T-cell (primary cell): ENCODE data around the gene FABP7. TPM values are rescaled to one million over a fixed set of nuclear protein-coding genes. Genes with fewer than 3 reads are reported as not detected.

Experiments used
- ATAC-seq, 4 experiments: fragments of 200-7000 bp in 3 of 4; fragments of 150-1000 bp in 1 of 4; cut with Tn5 transposase; replicated peaks in 1 of 4; 1 replicate in 3 of 4; 2 replicates in 1 of 4; pipeline ENCODE4 v1.10.0; 2021; ENCODE audit warnings: moderate library complexity in 3 of 4, mild to moderate bottlenecking in 2 of 4, moderate number of reproducible peaks in 1 of 4
- CTCF ChIA-PET, 2 donors: fragments of 300-600 bp; sonication (Branson Sonifier 250); formaldehyde crosslinking; loops; one replicate each; lab custom pipeline; 2022; ENCODE audit warnings: antibody characterized with exemption in 2 of 2; lab: Charles Lee
- POLR2A ChIA-PET, 2 donors: fragments of 300-600 bp; sonication (Branson Sonifier 250); formaldehyde crosslinking; loops; one replicate each; lab custom pipeline; 2022; ENCODE audit warnings: antibody characterized with exemption in 2 of 2; lab: Charles Lee
- DNase-seq, 35 experiments: peaks; one replicate each; pipeline versions ENCODE4 v3.0.0 to v3.0.0-alpha.2; 2013 to 2023
- H3K27ac ChIP-seq: one replicate; pipeline ENCODE4 v1.5.1; 2013; ENCODE audit warnings: low read length
- H3K27me3 ChIP-seq, 2 experiments: replicated peaks in 1 of 2; 1 replicate in 1 of 2; 2 replicates in 1 of 2; pipeline versions ENCODE4 v1.6.1 to v1.7.0; 2013; ENCODE audit warnings: low read length in 1 of 2, mixed read lengths in 1 of 2; ENCODE audit not compliant: control insufficient read depth in 2 of 2, insufficient read depth in 2 of 2; ENCODE audit errors: extremely low read depth in 1 of 2
- H3K36me3 ChIP-seq, 2 donors: 1 replicate in 1 of 2; 2 replicates in 1 of 2; pipeline versions ENCODE4 v1.6.1 to v1.7.0; 2013; ENCODE audit warnings: low read length in 1 of 2; ENCODE audit not compliant: control insufficient read depth in 2 of 2, insufficient read depth in 1 of 2; ENCODE audit errors: extremely low read depth in 1 of 2
- H3K4me1 ChIP-seq, 2 experiments: 1 replicate in 1 of 2; 2 replicates in 1 of 2; pipeline versions ENCODE4 v1.6.1 to v1.7.0; 2013; ENCODE audit warnings: low read length in 2 of 2, mixed read lengths in 1 of 2; ENCODE audit not compliant: insufficient read depth in 2 of 2, control insufficient read depth in 1 of 2; ENCODE audit errors: extremely low read depth in 1 of 2
- H3K4me3 ChIP-seq, 2 donors: 1 replicate in 1 of 2; 2 replicates in 1 of 2; pipeline versions ENCODE4 v1.5.1 to v1.7.0; 2013; ENCODE audit warnings: mild to moderate bottlenecking in 2 of 2, low read length in 1 of 2, moderate library complexity in 1 of 2; ENCODE audit not compliant: control insufficient read depth in 1 of 2; ENCODE audit errors: extremely low read depth in 1 of 2
- H3K9me3 ChIP-seq: 2 replicates; pipeline ENCODE4 v1.7.0; 2013
- H3K27ac Mint-ChIP-seq, 2 donors: one replicate each; pipeline ENCODE4 v1.8.0; 2020 to 2021; ENCODE audit warnings: mild to moderate bottlenecking in 2 of 2, mixed read lengths in 2 of 2
- H3K27me3 Mint-ChIP-seq, 2 donors: one replicate each; pipeline ENCODE4 v1.8.0; 2021 to 2022; ENCODE audit warnings: mixed read lengths in 2 of 2
- H3K36me3 Mint-ChIP-seq: one replicate; pipeline ENCODE4 v1.8.0; 2021; ENCODE audit warnings: mixed read lengths
- H3K4me1 Mint-ChIP-seq, 3 donors: one replicate each; pipeline ENCODE4 v1.8.0; 2020 to 2022; ENCODE audit warnings: mixed read lengths in 3 of 3, mild to moderate bottlenecking in 1 of 3
- H3K4me3 Mint-ChIP-seq, 3 donors: one replicate each; pipeline ENCODE4 v1.8.0; 2020 to 2022; ENCODE audit warnings: mild to moderate bottlenecking in 3 of 3, mixed read lengths in 3 of 3, moderate library complexity in 3 of 3
- H3K9me3 Mint-ChIP-seq, 3 donors: one replicate each; pipeline ENCODE4 v1.8.0; 2020 to 2022; ENCODE audit warnings: mixed read lengths in 3 of 3
- WGBS: methylation state at CpG from one replicate; pipeline ENCODE4 v1.1.5; 2013; ENCODE audit warnings: missing lambda C conversion rate; ENCODE audit not compliant: insufficient coverage; 5-methylcytosine and 5-hydroxymethylcytosine counted together
- total RNA-seq, 35 experiments: library from RNA in 6 of 35; stranded (reverse) in 6 of 35; fragments of 120-200 nt in 1 of 35; gene quantifications; one replicate each; pipeline versions ENCODE4 v1.2.1 to v1.2.4 and lab custom pipeline; 2013 to 2026

Gene FABP7
- total RNA-seq, 5 donors from 2014 or later (not counting 1 experiment from before 2014, with no cell fraction given) = not detected

DNA sequence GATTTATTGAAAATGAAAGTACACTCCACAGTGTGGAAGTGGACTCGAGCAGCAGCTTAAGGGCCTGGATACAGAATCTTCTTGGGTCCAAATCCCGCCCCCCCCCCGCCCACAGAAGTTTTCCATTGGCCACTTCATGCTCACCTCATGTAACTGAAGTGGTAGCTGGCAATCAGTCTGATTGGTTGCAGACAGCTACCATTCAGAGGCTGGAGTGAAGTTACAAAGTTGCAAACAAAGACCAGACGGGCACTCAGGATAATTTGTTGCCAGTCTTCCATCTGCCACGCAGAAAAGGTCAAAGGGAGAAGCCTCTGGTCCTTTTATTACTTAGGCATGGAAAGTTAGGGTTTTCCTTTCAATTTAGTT is 25.8 kb upstream of the FABP7 start:
- H3K9me3 ChIP-seq = no peaks in the 10 kb centered on the region
- H3K36me3 ChIP-seq = no peaks in the 10 kb centered on the region
- H3K27ac ChIP-seq = no peak overlapping the region
- WGBS = 83% methylated on average over 2 of the region's 5 CpGs
- Mint-ChIP-seq H3K27ac (no peak overlapping the region), H3K27me3 (no peaks in the 10 kb centered on the region), H3K36me3 (no peaks in the 10 kb centered on the region), H3K9me3 (no peaks in the 10 kb centered on the region), H3K4me1 (peaks cover 17 to 23% (median 20%) of the 10 kb centered on the region in 3 donors), H3K4me3 (no peak overlapping the region)
- H3K4me1 ChIP-seq = peaks cover 0 to 4% of the 10 kb centered on the region in 2 experiments
- ChIA-PET POLR2A (no interaction called here), CTCF (interaction anchor here in 1 of 2 donors (0.8 kb wide), 1 partner anchor 1365 kb away, joined by 6 read pairs; no protein-coding TSS in a partner anchor)
- DNase-seq = no peak
- no peak for ATAC-seq
- no peak overlapping the region for H3K4me3 ChIP-seq
- H3K27me3 ChIP-seq = no peaks in the 10 kb centered on the region

DNA sequence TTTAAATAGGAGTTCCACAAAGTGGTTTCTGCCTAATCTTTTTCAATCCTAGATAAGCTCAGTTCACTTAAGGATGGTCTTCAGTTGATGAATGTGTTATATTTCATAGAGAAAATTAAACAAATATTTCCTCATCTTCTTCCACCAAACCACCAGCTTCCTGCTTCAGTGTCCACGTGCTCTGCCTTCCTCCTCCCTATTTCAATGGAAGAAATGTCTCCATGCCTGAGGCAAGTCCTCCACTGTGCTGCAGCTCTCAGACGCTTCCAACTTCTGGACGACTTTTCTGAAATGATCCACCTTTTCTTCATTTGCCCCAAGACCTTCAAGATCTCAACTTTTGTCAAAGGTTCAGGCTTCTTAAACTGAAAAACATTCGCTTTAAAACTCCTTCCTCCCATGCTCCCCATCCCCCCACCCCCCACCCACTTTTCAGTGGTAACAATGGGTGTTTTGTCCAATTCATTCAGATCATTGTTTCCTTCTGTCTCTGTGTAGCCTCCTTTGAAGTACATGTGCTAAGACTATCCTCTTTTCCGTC is 25.3 kb upstream of the FABP7 start:
- Histone ChIP-seq H3K27me3 (no peaks in the 10 kb centered on the region), H3K27ac (no peak overlapping the region), H3K4me1 (peaks cover 0 to 4% of the 10 kb centered on the region in 2 experiments), H3K4me3 (no peak overlapping the region), H3K9me3 (no peaks in the 10 kb centered on the region), H3K36me3 (no peaks in the 10 kb centered on the region)
- WGBS = 63% methylated on average over 5 of the region's 5 CpGs
- Mint-ChIP-seq H3K36me3 (no peaks in the 10 kb centered on the region), H3K27me3 (no peaks in the 10 kb centered on the region), H3K4me1 (peaks cover 17 to 23% (median 20%) of the 10 kb centered on the region in 3 donors), H3K9me3 (no peaks in the 10 kb centered on the region), H3K4me3 (no peak overlapping the region), H3K27ac (no peak overlapping the region)
- ATAC-seq = no peak
- ChIA-PET POLR2A (no interaction called here), CTCF (interaction anchor here in 1 of 2 donors (0.8 kb wide), 1 partner anchor 1365 kb away, joined by 6 read pairs; no protein-coding TSS in a partner anchor)
- no peak for DNase-seq

- no peak for ATAC-seq
- no peaks in the 10 kb centered on the region for H3K27me3 Mint-ChIP-seq
- no peak overlapping the region for H3K27ac Mint-ChIP-seq
- no peak overlapping the region for H3K4me3 ChIP-seq
- ChIA-PET POLR2A (no interaction called here), CTCF (no interaction called here)
- H3K9me3 Mint-ChIP-seq = no peaks in the 10 kb centered on the region
- no peaks in the 10 kb centered on the region for H3K36me3 Mint-ChIP-seq
- H3K27ac ChIP-seq = no peak overlapping the region
- no peaks in the 10 kb centered on the region for H3K9me3 ChIP-seq
- H3K36me3 ChIP-seq = no peaks in the 10 kb centered on the region
- peaks cover 0 to 4% of the 10 kb centered on the region in 2 experiments for H3K4me1 ChIP-seq
- H3K27me3 ChIP-seq = no peaks in the 10 kb centered on the region
- H3K4me1 Mint-ChIP-seq = peaks cover 11 to 20% (median 16%) of the 10 kb centered on the region in 3 donors
- no peak for DNase-seq
- WGBS = 89% methylated on average over 5 of the region's 9 CpGs
- no peak overlapping the region for H3K4me3 Mint-ChIP-seq
Measured at GRCh38 chr6:122755901-122756300, 23.6 kb upstream of the FABP7 start.

DNA sequence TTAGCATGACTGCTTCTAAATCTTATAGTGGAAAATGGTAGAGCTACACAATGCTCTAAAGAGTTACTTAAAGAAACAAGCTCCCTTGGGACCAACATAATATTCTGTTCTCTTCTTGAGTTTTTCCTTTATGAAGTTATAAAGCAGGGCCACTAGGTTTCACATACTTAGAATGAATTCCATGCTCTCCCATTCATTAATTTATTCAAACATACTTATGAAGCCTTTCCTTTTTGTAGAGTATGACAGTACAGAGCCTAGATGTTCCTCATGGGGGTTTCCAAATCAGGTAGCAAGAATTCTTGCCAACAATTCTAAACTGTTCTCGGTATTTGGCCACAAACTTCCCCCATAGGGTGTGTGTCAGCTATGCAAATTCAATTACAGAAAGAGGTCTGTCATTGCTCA is 20.6 kb upstream of the FABP7 start:
- Histone ChIP-seq H3K4me1 (no peaks in the 10 kb centered on the region), H3K27ac (no peak overlapping the region), H3K36me3 (no peaks in the 10 kb centered on the region), H3K4me3 (no peak overlapping the region), H3K9me3 (no peaks in the 10 kb centered on the region), H3K27me3 (no peaks in the 10 kb centered on the region)
- ATAC-seq = no peak
- H3K9me3 Mint-ChIP-seq = no peaks in the 10 kb centered on the region
- no peaks in the 10 kb centered on the region for H3K4me1 Mint-ChIP-seq
- no peak overlapping the region for H3K27ac Mint-ChIP-seq
- ChIA-PET POLR2A (no interaction called here), CTCF (no interaction called here)
- no peak for DNase-seq
- H3K27me3 Mint-ChIP-seq = no peaks in the 10 kb centered on the region
- H3K4me3 Mint-ChIP-seq = no peak overlapping the region
- H3K36me3 Mint-ChIP-seq = no peaks in the 10 kb centered on the region
- WGBS = no CpG with 5 or more reads among the region's 1 CpG

DNA sequence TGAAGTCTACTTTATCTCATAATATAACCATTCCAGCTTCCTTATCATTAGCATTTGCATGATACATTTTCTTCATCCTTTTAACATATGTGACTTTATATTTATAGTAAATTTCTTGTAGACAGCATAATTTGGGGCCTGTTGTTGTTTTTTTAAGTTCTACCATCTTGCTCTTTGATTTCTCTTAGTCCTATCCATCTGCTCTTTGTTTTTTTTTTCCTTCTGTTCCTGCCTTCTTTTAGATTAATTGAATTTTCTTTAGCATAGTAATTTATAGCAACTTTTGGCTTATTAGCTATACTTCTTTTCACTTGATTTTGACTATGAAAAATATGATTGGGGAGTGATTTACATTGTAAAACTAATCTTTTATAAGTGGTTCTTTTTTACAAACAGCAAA is 19.2 kb upstream of the FABP7 start:
- Mint-ChIP-seq H3K27ac (no peak overlapping the region), H3K27me3 (no peaks in the 10 kb centered on the region), H3K9me3 (no peaks in the 10 kb centered on the region), H3K36me3 (no peaks in the 10 kb centered on the region), H3K4me3 (no peak overlapping the region), H3K4me1 (no peaks in the 10 kb centered on the region)
- Histone ChIP-seq H3K9me3 (no peaks in the 10 kb centered on the region), H3K4me3 (no peak overlapping the region), H3K27ac (no peak overlapping the region), H3K36me3 (no peaks in the 10 kb centered on the region), H3K4me1 (no peaks in the 10 kb centered on the region), H3K27me3 (no peaks in the 10 kb centered on the region)
- ChIA-PET POLR2A (no interaction called here), CTCF (no interaction called here)
- no peak for ATAC-seq
- DNase-seq = no peak

DNA sequence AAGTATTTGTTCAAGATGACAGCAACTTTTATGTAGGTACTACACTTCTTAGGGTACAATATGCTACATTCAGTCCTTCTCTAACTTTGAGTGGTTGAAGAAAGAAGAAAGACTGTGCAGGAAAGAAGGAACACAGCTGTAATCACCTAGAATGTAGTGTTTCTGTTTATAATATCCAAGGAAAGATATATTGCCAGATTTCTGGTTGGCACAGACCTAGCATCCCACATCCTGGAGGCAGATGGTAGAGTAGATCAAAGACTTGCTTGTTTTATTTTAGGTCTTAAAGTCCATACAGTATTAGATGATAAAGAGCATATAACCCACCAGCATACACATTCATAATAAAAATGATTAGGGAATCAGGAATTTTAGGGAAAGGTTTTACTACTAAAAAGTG is 13.3 kb upstream of the FABP7 start:
- H3K9me3 Mint-ChIP-seq = no peaks in the 10 kb centered on the region
- Histone ChIP-seq H3K27ac (no peak overlapping the region), H3K27me3 (no peaks in the 10 kb centered on the region), H3K4me3 (no peak overlapping the region), H3K9me3 (no peaks in the 10 kb centered on the region), H3K4me1 (no peaks in the 10 kb centered on the region), H3K36me3 (no peaks in the 10 kb centered on the region)
- ChIA-PET CTCF (no interaction called here), POLR2A (no interaction called here)
- peaks cover 0 to 18% of the 10 kb centered on the region in 2 donors for H3K27me3 Mint-ChIP-seq
- no peaks in the 10 kb centered on the region for H3K36me3 Mint-ChIP-seq
- no peaks in the 10 kb centered on the region for H3K4me1 Mint-ChIP-seq
- no peak overlapping the region for H3K4me3 Mint-ChIP-seq
- H3K27ac Mint-ChIP-seq = no peak overlapping the region
- ATAC-seq = no peak
- no peak for DNase-seq
